Panc1 (cell line): Measurements from ENCODE around the gene CPZ.

Experiments
- TCF7L2 ChIP-seq: IDR thresholded peaks from 2 replicates; pipeline ENCODE4 v1.6.1; 2011; ENCODE audit warnings: mild to moderate bottlenecking, low read depth, low read length, inconsistent platforms
- TF ChIP-seq, protein P1 (sequence below), 2 experiments: IDR thresholded peaks; 2 replicates each; pipeline ENCODE4 v1.6.1; 2011 to 2012; ENCODE audit warnings: low read depth in 2 of 2, control low read depth in 1 of 2, low read length in 1 of 2, mild to moderate bottlenecking in 1 of 2, moderate library complexity in 1 of 2; ENCODE audit not compliant: insufficient read depth in 1 of 2
- TF ChIP-seq, protein P2 (sequence below): fragments of 450-650 bp; IDR thresholded peaks from 2 replicates; pipeline ENCODE4 v1.5.1; 2017; ENCODE audit warnings: mild to moderate bottlenecking

DNA sequence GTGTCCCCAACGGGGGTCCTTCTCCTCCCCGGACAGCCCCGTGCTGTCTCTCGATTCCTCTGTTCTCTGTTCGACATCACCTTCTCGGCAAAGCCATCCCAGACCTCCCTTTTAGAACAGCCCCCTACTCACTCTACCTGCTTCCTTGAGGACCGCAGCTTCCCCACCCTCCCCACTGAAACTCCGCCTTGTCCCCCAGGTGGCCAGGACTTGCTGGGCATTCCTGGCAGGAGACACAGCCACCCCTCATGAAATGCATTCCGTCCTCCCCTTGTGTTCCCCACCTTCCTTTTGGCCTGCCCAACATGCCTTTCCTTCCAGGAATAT lies 47.2 kb upstream of the CPZ start:
- TF ChIP-seq, protein P1, sequence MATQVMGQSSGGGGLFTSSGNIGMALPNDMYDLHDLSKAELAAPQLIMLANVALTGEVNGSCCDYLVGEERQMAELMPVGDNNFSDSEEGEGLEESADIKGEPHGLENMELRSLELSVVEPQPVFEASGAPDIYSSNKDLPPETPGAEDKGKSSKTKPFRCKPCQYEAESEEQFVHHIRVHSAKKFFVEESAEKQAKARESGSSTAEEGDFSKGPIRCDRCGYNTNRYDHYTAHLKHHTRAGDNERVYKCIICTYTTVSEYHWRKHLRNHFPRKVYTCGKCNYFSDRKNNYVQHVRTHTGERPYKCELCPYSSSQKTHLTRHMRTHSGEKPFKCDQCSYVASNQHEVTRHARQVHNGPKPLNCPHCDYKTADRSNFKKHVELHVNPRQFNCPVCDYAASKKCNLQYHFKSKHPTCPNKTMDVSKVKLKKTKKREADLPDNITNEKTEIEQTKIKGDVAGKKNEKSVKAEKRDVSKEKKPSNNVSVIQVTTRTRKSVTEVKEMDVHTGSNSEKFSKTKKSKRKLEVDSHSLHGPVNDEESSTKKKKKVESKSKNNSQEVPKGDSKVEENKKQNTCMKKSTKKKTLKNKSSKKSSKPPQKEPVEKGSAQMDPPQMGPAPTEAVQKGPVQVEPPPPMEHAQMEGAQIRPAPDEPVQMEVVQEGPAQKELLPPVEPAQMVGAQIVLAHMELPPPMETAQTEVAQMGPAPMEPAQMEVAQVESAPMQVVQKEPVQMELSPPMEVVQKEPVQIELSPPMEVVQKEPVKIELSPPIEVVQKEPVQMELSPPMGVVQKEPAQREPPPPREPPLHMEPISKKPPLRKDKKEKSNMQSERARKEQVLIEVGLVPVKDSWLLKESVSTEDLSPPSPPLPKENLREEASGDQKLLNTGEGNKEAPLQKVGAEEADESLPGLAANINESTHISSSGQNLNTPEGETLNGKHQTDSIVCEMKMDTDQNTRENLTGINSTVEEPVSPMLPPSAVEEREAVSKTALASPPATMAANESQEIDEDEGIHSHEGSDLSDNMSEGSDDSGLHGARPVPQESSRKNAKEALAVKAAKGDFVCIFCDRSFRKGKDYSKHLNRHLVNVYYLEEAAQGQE (IDR thresholded peaks at IDR 0.05; ENCODE audit: insufficient read depth in 1 of 2, low read depth in 2 of 2, low read length in 1 of 2) = no peak
- TF ChIP-seq, protein P2, sequence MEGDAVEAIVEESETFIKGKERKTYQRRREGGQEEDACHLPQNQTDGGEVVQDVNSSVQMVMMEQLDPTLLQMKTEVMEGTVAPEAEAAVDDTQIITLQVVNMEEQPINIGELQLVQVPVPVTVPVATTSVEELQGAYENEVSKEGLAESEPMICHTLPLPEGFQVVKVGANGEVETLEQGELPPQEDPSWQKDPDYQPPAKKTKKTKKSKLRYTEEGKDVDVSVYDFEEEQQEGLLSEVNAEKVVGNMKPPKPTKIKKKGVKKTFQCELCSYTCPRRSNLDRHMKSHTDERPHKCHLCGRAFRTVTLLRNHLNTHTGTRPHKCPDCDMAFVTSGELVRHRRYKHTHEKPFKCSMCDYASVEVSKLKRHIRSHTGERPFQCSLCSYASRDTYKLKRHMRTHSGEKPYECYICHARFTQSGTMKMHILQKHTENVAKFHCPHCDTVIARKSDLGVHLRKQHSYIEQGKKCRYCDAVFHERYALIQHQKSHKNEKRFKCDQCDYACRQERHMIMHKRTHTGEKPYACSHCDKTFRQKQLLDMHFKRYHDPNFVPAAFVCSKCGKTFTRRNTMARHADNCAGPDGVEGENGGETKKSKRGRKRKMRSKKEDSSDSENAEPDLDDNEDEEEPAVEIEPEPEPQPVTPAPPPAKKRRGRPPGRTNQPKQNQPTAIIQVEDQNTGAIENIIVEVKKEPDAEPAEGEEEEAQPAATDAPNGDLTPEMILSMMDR = no peak
- TF ChIP-seq TCF7L2 = no peak
